NCI-H1417 (cell line): ENCODE data around the gene ORC3.
A peak's percentile ranks its signal among the peaks of the same experiment; 100 is the strongest.
"Not testable (repeated sequence)": the region's sequence is repeated elsewhere in the genome, so short reads cannot be mapped to it uniquely, and the experiment has no call there.

Experiments used
- DNase-seq, 3 experiments: peaks; one replicate each; lab custom pipeline; 2025; lab: John Stamatoyannopoulos, UW

Gene ORC3

GRCh38 chr6:87661016-87661415 is 71.1 kb downstream of the ORC3 start:
- DNase-seq, result no peak

GRCh38 chr6:87661503-87661902 is 71.6 kb downstream of the ORC3 start:
- DNase-seq, result no peak

GRCh38 chr6:87663434-87663833 is 73.5 kb downstream of the ORC3 start:
- DNase-seq, result no peak

GRCh38 chr6:87664921-87665485 is 75.1 kb downstream of the ORC3 start:
- DNase-seq, result no peak

GRCh38 chr6:87667032-87667431 is 77.1 kb downstream of the ORC3 start:
- no peak for DNase-seq

DNA sequence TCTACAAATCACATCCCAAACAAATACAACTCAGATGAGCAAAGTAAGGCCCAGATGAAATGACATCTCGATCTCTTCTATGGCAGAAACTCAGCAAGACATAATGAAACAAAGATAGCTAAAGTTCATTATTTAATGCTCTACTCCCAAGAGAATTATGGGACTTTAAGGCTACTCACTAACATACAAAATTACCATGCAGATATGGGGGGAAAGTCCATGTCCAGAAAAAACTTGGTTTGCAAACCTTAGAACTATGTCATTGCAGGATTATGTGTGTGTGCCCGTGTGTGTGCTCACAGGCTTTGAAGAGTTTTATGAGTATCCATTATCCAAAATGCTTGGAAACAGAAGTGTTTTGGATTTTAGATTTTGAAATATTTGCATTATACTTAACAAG is 78.1 kb downstream of the ORC3 start:
- no peak for DNase-seq

GRCh38 chr6:87669051-87669450 is 79.1 kb downstream of the ORC3 start:
- no peak for DNase-seq

DNA sequence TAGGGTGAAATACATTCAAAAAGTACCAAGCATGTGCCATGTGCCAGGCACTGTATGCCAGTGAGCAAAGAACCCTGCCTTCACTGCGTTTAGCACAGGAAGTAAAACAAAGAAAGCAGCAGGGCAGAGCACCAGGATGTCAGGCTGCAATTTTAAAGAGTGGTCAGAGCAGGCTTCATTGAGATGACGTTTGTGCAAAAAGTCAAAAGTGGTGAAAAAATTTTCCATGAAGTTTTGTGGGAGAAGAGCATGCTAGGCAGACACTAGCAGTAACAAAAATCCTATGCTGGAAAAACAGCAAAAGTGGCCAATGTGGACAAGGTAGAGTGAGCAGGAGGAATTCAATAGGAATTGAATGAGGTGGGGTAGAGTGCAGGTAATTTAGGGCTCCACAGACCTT is 80.8 kb downstream of the ORC3 start:
- no peak for DNase-seq

GRCh38 chr6:87671555-87672029 is 81.7 kb downstream of the ORC3 start:
- DNase-seq, result no peak

- no peak for DNase-seq
These were observed 82.7 kb downstream of the ORC3 start for GRCh38 chr6:87672641-87673040.

- no peak for DNase-seq
These were observed 83.3 kb downstream of the ORC3 start for GRCh38 chr6:87673237-87673636.

GRCh38 chr6:87674290-87674689 is 84.4 kb downstream of the ORC3 start:
- DNase-seq, result no peak

DNA sequence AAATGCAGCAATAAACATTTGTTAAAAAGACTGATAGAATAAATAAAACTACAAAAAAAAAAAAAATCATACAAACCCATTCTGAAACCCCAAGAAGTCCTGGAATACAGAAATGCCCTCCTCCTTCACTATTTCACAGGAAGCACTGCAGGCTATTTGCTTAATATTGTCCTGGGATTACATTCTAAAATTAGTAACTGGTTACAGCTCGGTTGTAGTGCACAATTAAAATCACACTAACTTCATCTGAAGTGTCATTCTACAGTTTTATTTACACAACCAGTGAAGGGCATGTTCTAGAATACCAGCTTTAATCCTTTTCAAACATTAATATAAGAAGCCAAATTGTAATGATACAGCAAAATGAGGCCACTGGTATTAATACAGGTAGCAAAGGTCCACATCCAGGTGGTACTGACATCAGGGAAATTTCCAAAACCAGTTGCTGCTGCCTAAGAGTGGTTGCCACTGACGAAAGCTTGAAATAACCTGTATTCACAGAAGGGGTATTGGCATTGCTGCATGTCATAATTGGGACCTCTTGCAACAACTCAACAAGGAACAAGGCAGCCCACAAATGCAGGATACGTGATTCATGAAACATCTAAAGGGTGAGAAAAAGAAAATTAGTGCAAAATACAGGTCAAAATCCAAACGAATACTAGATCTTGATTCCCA is 85.2 kb downstream of the ORC3 start:
- DNase-seq, result peak in 1 of 3 experiments; percentile 20

GRCh38 chr6:87682310-87682709 is 92.4 kb downstream of the ORC3 start:
- DNase-seq, result no peak

- no peak for DNase-seq
These were observed 94.0 kb downstream of the ORC3 start for GRCh38 chr6:87683890-87684289.

DNA sequence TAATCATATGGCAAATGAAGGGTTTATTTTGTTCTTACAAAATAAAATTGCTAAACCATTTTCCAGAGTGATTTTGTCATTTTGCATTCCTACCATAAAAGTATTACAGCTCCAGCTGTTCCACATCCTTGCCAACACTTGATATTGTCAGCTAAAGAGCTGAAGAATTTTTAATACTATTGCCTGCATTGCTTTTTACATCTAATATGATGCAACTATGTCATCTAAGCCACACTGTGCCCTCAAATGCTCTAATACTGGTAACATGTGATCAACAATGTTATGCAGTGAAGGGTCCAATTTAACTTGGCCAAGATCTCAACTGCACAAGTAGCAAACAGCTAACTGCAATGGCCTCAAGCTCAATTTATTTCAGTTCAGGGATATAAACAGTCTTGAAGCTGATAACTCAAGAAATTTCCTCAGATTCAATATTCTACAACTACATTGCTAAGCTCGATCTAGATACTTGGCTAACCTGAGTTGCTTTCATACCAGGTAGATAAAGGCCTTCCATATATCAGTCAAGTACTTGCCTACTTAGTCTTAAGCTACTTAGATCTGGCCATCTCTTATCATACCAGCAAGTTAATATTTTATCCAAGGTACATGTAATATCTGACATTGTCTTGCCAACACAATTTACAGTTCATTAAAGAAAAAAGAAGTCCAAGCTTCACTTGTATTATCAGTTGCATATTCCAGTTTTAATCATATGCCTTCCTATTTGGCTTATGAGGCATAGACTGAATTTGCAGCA is 95.1 kb downstream of the ORC3 start:
- no peak for DNase-seq

DNA sequence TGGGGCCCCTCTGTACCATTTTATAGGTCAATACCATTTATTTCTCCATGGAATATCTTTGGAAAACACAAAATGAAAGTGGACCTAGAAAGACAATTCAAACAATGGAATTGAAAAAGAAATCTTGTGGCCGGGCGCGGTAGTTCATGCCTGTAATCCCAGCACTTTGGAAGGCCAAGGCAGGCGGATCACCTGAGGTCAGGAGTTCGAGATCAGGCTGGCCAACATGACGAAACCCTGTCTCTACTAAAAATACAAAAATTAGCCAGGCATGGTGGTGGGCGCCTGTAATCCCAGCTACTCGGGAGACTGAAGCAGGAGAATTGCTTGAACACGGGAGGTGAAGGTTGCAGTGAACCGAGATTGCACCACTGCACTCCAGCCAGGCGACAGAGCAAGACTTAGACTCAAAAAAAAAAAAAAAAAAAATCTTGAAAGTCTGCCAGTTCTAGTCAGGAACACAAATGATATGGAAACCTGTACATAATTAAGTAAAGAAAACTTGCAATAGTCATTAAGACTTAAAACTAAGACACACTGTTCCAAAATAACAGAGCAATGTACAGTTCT is 96.8 kb downstream of the ORC3 start:
- not testable (repeated sequence) for DNase-seq

DNA sequence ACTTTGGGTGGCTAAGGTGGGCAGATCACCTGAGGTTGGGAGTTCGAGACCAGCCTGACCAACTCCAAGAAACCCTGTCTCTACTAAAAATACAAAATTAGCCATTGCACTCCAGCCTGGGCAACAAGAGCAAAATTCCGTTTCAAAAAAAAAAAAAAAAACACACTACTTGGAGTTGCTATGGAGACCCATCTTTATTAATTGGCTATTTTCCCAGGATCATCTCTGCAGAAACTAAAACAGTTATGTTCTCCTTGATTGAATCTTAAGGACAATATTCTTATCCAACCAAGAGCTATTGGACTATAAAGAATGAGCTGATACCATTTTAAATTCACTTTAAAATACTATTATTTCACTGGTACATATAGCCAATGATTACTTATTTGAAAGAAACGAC is 97.4 kb downstream of the ORC3 start:
- no peak for DNase-seq

DNA sequence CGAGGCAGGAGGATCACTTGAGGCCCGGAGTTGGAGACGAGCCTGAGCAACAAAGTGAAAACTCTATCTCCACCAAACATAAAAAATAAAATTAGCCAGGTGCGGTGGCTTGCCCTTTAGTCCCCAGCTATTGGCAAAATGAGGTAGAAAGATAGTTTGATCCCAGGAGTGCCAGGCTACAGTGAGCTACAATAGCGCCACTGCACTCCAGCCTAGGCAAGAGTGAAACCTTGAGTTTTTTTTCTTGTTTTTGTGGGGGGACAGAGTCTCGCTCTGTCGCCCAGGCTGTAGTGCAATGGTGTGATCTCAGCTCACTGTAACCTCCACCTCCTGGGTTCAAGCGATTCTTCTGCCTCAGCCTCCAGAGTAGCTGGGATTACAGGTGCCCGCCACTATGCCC is 98.0 kb downstream of the ORC3 start:
- not testable (repeated sequence) for DNase-seq

DNA sequence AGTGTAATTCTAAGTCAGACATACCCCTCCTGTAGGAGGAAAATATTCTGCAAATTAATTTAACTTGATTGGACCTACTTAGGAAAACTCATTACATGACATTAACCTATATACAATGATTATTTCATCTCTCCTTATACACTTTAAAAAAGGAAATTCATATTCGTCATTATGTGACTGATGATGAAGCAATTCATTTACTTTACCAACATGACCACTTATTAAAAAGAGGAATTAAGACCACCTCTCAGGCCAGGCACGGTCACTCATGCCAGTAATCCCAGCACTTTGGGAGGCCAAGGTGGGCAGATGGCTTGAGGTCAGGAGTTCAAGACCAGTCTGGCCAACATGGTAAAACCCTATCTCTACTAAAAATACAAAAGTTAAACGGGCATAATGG is 100.5 kb downstream of the ORC3 start:
- DNase-seq, result no peak

DNA sequence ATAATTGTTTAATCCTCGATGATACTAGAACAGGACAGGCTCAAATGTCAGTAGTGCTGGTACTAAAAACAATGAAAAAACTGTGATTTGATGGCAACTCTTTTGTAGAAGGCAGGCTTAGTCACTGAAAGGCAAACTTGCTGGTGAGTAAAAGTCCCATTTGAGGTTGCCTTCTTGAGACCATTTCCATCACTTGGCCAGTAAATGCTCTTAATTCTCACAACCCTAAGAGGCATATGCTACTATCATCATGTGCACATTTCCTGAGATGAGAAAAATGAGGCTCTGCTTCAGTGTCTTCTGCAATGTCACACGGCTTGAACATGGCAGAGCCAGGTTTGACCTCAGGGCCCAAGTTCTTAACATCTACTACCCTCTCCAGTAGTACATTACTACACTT is 102.2 kb downstream of the ORC3 start:
- DNase-seq, result no peak

DNA sequence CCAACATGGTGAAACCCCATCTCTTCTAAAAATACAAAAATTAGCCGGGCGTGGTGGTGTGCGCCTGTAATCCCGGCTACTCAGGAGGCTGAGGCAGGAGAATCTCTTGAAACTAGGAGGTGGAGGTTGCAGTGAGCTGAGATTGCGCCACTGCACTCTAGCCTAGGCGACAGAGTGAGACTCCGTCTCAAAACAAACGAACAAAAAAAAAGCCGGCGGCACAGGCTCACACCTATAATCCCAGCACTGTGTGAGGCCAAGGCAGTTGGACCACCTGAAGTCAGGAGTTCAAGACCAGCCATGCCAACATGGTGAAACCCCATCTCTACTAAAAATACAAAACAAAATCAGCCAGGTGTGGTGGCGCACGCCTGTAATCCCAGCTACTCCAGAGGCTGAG is 106.9 kb downstream of the ORC3 start:
- DNase-seq, result not testable (repeated sequence)
